GM10248 (cell line): ENCODE measurements around the gene ERCC6.

Experiments used
- CTCF ChIA-PET: fragments of 300-600 bp; sonication (Branson Sonifier 250); formaldehyde crosslinking; extraction: SDS; loops from one replicate; lab custom pipeline; 2021; ENCODE audit warnings: antibody characterized with exemption; lab: Yijun Ruan, JAX
- POLR2A ChIA-PET: fragments of 350-650 bp; sonication (Branson Sonifier 250); formaldehyde crosslinking; extraction: SDS; loops from one replicate; lab custom pipeline; 2020; ENCODE audit warnings: antibody characterized with exemption; lab: Yijun Ruan, JAX
- DNase-seq: peaks from one replicate; pipeline ENCODE4 v3.0.0; 2012; ENCODE audit errors: extremely low spot score
- TF ChIP-seq, protein P1 (sequence below): IDR thresholded peaks from 2 replicates; pipeline ENCODE4 v1.5.1; 2012; ENCODE audit warnings: mild to moderate bottlenecking, low read depth; ENCODE audit errors: extremely low read depth, missing control alignments, control extremely low read depth

Gene ERCC6

DNA sequence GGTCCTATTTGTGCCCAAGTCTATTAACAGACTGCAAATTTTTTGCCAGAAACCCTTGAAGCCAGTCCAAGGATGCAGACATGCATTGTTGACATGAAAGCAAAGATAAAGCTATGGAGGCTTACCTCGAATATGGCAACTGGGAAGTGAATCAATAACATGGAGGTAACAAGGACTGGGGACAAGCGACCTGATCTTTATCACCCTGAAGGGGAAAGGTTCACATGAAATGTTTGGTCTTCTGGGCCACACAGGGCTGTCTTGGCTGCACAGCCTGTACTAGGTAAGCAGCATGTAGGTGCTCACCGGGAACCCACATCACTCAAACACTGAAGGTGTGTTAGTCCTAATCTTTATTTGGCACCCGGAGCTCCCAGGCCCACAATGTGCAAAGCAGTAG lies 17.9 kb downstream of the ERCC6 start:
- TF ChIP-seq, protein P1, sequence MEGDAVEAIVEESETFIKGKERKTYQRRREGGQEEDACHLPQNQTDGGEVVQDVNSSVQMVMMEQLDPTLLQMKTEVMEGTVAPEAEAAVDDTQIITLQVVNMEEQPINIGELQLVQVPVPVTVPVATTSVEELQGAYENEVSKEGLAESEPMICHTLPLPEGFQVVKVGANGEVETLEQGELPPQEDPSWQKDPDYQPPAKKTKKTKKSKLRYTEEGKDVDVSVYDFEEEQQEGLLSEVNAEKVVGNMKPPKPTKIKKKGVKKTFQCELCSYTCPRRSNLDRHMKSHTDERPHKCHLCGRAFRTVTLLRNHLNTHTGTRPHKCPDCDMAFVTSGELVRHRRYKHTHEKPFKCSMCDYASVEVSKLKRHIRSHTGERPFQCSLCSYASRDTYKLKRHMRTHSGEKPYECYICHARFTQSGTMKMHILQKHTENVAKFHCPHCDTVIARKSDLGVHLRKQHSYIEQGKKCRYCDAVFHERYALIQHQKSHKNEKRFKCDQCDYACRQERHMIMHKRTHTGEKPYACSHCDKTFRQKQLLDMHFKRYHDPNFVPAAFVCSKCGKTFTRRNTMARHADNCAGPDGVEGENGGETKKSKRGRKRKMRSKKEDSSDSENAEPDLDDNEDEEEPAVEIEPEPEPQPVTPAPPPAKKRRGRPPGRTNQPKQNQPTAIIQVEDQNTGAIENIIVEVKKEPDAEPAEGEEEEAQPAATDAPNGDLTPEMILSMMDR, result no peak
- ChIA-PET CTCF (interaction anchor here (1.6 to 11.0 kb wide), 5 partner anchors 9 to 864 kb away, joined by 3 to 108 read pairs (median 27); partner anchors contain the start of gene ERCC6), POLR2A (no interaction called here)
- DNase-seq, result no peak

DNA sequence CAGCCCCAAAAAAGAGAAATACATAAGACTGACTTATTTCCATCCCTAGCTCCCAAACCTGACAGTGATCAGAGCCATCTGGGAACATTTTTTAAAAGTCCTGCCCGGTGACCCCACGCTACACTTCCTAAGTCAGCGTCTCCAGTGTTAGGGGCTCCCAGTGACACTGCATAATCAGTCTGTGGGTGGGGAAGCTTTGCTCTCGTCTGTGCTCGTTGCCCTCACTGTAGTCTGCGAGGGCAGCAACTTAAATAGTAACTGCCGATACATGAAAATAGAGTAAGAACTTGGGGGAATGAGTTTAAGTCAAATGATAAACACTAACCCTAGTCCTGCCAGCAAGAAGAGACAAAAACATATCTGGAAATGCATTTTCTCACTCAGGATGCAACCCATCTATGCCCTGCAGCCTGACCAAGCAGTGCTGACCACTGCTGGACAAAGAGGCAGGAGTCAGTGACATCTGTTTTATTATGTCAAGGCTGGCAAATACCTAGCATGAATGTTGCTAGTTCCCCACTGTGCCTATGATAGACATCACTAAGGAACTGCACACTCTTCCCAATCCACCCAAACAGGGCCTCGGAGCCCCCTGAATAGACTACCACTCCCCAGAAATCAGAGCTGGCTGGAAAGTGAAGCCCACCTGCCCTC lies 18.7 kb downstream of the ERCC6 start:
- TF ChIP-seq, protein P1, result no peak
- DNase-seq, result no peak
- ChIA-PET CTCF (interaction anchor here (0.8 to 11.0 kb wide), 14 partner anchors 8 to 863 kb away, joined by 3 to 108 read pairs (median 6); partner anchors contain the start of gene ERCC6), POLR2A (interaction anchor here (1.4 to 1.7 kb wide), 2 partner anchors 19 to 112 kb away, joined by 3 to 4 read pairs; partner anchors contain the start of gene ERCC6)

DNA sequence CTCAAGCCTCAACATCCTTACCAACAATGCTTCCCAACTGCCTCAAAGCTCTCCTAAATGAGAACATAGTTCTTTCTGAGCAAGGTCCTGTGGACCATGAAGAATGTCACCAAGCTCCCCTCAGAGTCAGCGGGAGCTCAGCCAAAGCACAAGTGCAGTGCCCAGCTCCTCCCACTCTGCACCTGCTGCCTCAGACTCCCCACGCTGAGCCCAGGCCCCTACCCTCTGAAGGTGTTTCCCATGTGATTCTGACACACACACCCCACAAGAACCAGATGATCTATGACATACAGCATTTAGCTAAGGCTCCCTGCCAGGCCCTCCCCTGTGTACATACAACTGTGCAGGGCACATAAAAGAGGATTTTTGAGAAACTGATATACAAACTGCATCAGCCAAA lies 19.2 kb downstream of the ERCC6 start:
- POLR2A ChIA-PET, result interaction anchor here (1.4 to 1.7 kb wide), 2 partner anchors 19 to 112 kb away, joined by 3 to 4 read pairs; partner anchors contain the start of gene ERCC6
- CTCF ChIA-PET, result interaction anchor here (0.7 to 11.0 kb wide), 22 partner anchors 8 to 863 kb away, joined by 3 to 108 read pairs (median 5); partner anchors contain the start of gene ERCC6
- DNase-seq, result no peak
- TF ChIP-seq, protein P1, result no peak

DNA sequence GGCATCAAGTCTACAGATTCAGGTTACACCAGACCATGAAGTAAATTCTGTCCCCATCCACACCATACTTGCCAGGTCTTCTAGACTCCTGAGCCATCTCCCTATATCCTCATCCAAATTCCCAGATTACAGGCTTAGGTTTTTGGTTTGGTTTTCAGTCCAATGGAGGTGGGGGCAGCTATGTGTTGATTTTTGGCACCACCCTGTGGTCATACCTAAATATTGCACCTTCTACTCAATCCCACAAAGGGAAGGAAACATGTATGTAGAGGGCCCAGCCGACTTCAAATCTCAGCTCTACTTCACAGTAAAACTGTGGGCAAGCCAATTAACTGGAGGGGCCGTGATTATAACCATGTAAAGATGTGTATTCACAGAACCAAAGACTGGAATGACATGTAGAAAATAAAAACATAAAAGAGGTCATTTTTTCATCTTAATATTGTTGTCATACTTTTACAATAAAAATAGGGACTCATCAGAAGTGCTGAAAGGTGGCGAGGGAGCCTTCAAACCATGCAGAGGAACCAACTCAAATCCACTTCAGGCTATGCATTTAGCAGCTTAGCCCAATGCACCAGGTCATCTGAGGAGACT lies 19.8 kb downstream of the ERCC6 start:
- peak; percentile 42 for DNase-seq
- ChIA-PET POLR2A (interaction anchor here (1.4 to 1.7 kb wide), 2 partner anchors 20 to 111 kb away, joined by 3 to 4 read pairs; partner anchors contain the start of gene ERCC6), CTCF (interaction anchor here (0.7 to 11.0 kb wide), 23 partner anchors 7 to 862 kb away, joined by 3 to 108 read pairs (median 5); partner anchors contain the start of gene ERCC6)
- TF ChIP-seq, protein P1, result peak; percentile 49

DNA sequence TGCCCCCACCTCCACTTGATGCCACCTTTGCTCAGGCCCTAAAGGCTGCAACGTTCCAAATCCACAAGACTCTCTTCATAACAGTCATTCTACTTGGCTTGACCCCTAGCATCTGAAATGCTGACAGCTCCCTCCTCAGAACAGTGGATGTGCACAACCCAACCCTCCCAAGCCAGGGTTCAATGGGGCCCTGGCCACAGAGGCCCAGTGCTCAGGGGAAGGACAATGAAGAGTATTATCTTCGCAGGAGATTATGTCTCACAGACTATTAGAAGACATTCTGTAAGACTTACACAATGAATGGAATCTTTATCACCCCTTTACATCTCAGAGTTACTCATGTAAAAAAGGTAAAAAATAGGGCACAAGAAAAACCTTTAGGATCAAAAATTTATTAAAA lies 20.4 kb downstream of the ERCC6 start:
- ChIA-PET CTCF (interaction anchor here (0.7 to 11.0 kb wide), 18 partner anchors 6 to 862 kb away, joined by 3 to 108 read pairs (median 6); partner anchors contain the start of gene ERCC6), POLR2A (interaction anchor here (1.7 kb wide), 1 partner anchor 111 kb away, joined by 4 read pairs; no protein-coding TSS in a partner anchor)

More for the DNA sequence above, 20.4 kb downstream of the ERCC6 start:
- no peak for DNase-seq
- TF ChIP-seq, protein P1, result no peak
